Erythroblast (primary cell): ENCODE results near the gene HOMEZ.
"Not testable (repeated sequence)": the region's sequence is repeated elsewhere in the genome, so short reads cannot be mapped to it uniquely, and the experiment has no call there.

Experiments
- DNase-seq, 2 experiments: peaks; one replicate each; lab custom pipeline; 2025; lab: John Stamatoyannopoulos, UW
- GATA1 ChIP-seq: IDR thresholded peaks from 2 replicates; pipeline ENCODE4 v1.6.1; 2011; ENCODE audit warnings: low read depth, mild to moderate bottlenecking, control low read depth, low read length, moderate library complexity
- POLR2A ChIP-seq: IDR thresholded peaks from 2 replicates; pipeline ENCODE4 v1.6.1; 2011; ENCODE audit warnings: mild to moderate bottlenecking, low read length

HOMEZ gene

GRCh38 chr14:23286020-23286901 lies at the start of gene HOMEZ:
TSS of gene HOMEZ (minus strand) at chr14:23286132. CDS start at chr14:23285952, 180 bp downstream.
- peak; percentile 98 to 99 for DNase-seq

GRCh38 chr14:23335623-23336022 lies 49.7 kb upstream of the HOMEZ start:
- TF ChIP-seq POLR2A, result no peak
- TF ChIP-seq GATA1, result no peak
- peak in 1 of 2 experiments; percentile 20 for DNase-seq

More at GRCh38 chr14:23286020-23286901, at the start of gene HOMEZ:
- no peak for TF ChIP-seq GATA1
- peak; percentile 90 for TF ChIP-seq POLR2A

GRCh38 chr14:23327947-23328744 lies 42.2 kb upstream of the HOMEZ start:
- TF ChIP-seq GATA1 (no peak), POLR2A (no peak)
- peak; percentile 77 to 88 for DNase-seq

- no peak for DNase-seq
- TF ChIP-seq POLR2A, result no peak
- no peak for TF ChIP-seq GATA1
Observed at GRCh38 chr14:23326491-23327332, 40.8 kb upstream of the HOMEZ start.

GRCh38 chr14:23325746-23326145 lies 39.8 kb upstream of the HOMEZ start:
- not testable (repeated sequence) for DNase-seq

GRCh38 chr14:23324993-23325392 lies 39.1 kb upstream of the HOMEZ start:
- no peak for TF ChIP-seq GATA1
- no peak for TF ChIP-seq POLR2A
- no peak for DNase-seq

GRCh38 chr14:23324455-23324846 lies 38.5 kb upstream of the HOMEZ start:
- no peak for DNase-seq
- no peak for TF ChIP-seq GATA1
- TF ChIP-seq POLR2A, result no peak

GRCh38 chr14:23323838-23324454 lies 38.0 kb upstream of the HOMEZ start:
- TF ChIP-seq GATA1 (no peak), POLR2A (no peak)
- no peak for DNase-seq

GRCh38 chr14:23322568-23323517 lies 36.9 kb upstream of the HOMEZ start:
- no peak for TF ChIP-seq GATA1
- no peak for DNase-seq

GRCh38 chr14:23321572-23322547 lies 35.9 kb upstream of the HOMEZ start:
- peak; percentile 67 to 76 for DNase-seq
- no peak for TF ChIP-seq GATA1
- TF ChIP-seq POLR2A, result peak; percentile 52
